ENCODE data around the gene EIF3D.

Gene EIF3D

GRCh38 chr22:36528795-36529751 is at the start of gene EIF3D (continued):
- TF ChIP-seq, protein P1, sequence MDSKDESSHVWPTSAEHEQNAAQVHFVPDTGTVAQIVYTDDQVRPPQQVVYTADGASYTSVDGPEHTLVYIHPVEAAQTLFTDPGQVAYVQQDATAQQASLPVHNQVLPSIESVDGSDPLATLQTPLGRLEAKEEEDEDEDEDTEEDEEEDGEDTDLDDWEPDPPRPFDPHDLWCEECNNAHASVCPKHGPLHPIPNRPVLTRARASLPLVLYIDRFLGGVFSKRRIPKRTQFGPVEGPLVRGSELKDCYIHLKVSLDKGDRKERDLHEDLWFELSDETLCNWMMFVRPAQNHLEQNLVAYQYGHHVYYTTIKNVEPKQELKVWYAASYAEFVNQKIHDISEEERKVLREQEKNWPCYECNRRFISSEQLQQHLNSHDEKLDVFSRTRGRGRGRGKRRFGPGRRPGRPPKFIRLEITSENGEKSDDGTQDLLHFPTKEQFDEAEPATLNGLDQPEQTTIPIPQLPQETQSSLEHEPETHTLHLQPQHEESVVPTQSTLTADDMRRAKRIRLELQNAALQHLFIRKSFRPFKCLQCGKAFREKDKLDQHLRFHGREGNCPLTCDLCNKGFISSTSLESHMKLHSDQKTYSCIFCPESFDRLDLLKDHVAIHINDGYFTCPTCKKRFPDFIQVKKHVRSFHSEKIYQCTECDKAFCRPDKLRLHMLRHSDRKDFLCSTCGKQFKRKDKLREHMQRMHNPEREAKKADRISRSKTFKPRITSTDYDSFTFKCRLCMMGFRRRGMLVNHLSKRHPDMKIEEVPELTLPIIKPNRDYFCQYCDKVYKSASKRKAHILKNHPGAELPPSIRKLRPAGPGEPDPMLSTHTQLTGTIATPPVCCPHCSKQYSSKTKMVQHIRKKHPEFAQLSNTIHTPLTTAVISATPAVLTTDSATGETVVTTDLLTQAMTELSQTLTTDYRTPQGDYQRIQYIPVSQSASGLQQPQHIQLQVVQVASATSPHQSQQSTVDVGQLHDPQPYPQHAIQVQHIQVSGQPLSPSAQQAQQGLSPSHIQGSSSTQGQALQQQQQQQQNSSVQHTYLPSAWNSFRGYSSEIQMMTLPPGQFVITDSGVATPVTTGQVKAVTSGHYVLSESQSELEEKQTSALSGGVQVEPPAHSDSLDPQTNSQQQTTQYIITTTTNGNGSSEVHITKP (tag by site-specific recombination; IDR thresholded peaks at IDR 0.05): peak; percentile 90
- TF ChIP-seq ZNF626 (tag by site-specific recombination; IDR thresholded peaks at IDR 0.05) (no peak), GFI1B (tag by site-specific recombination; IDR thresholded peaks at IDR 0.05) (no peak), ZNF791 (tag by site-specific recombination; IDR thresholded peaks at IDR 0.05) (no peak), RBAK (tag by site-specific recombination; IDR thresholded peaks at IDR 0.05) (no peak), KLF7 (tag by site-specific recombination; IDR thresholded peaks at IDR 0.05; ENCODE audit: borderline replicate concordance) (no peak), ZNF280D (tag by site-specific recombination; IDR thresholded peaks at IDR 0.05) (0 out of 2 replicates have a peak, but pooled peaks have one; percentile 6), ZNF830 (tag by site-specific recombination; IDR thresholded peaks at IDR 0.05; ENCODE audit: low read depth) (no peak), ZSCAN23 (tag by site-specific recombination; IDR thresholded peaks at IDR 0.05) (peak; percentile 71; the same call in 1 of the 2 replicates), ZNF146 (tag by site-specific recombination; IDR thresholded peaks at IDR 0.05) (no peak), ZNF596 (tag by site-specific recombination; IDR thresholded peaks at IDR 0.05) (no peak), ZNF48 (tag by site-specific recombination; IDR thresholded peaks at IDR 0.05) (no peak), SP7 (tag by site-specific recombination; IDR thresholded peaks at IDR 0.05) (peak; percentile 63), ZBTB26 (tag by site-specific recombination; optimal IDR thresholded peaks at IDR 0.05) (peak; percentile 79), ZNF600 (tag by site-specific recombination; IDR thresholded peaks at IDR 0.05) (no peak), INSM2 (tag by site-specific recombination; IDR thresholded peaks at IDR 0.05) (no peak; the same call in 1 of the 2 replicates), ZNF549 (tag by site-specific recombination; IDR thresholded peaks at IDR 0.05) (no peak), ZNF37A (tag by site-specific recombination; IDR thresholded peaks at IDR 0.05) (no peak), ZNF433 (tag by site-specific recombination; IDR thresholded peaks at IDR 0.05; ENCODE audit: low read depth) (no peak), ZNF335 (tag by site-specific recombination; conservative IDR thresholded peaks at IDR 0.05) (peak; percentile 97)
- TF ChIP-seq, protein P2, sequence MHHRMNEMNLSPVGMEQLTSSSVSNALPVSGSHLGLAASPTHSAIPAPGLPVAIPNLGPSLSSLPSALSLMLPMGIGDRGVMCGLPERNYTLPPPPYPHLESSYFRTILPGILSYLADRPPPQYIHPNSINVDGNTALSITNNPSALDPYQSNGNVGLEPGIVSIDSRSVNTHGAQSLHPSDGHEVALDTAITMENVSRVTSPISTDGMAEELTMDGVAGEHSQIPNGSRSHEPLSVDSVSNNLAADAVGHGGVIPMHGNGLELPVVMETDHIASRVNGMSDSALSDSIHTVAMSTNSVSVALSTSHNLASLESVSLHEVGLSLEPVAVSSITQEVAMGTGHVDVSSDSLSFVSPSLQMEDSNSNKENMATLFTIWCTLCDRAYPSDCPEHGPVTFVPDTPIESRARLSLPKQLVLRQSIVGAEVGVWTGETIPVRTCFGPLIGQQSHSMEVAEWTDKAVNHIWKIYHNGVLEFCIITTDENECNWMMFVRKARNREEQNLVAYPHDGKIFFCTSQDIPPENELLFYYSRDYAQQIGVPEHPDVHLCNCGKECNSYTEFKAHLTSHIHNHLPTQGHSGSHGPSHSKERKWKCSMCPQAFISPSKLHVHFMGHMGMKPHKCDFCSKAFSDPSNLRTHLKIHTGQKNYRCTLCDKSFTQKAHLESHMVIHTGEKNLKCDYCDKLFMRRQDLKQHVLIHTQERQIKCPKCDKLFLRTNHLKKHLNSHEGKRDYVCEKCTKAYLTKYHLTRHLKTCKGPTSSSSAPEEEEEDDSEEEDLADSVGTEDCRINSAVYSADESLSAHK (tag by site-specific recombination; IDR thresholded peaks at IDR 0.05): peak; percentile 39; the same call in 1 of the 2 replicates
- TF ChIP-seq, protein P3, sequence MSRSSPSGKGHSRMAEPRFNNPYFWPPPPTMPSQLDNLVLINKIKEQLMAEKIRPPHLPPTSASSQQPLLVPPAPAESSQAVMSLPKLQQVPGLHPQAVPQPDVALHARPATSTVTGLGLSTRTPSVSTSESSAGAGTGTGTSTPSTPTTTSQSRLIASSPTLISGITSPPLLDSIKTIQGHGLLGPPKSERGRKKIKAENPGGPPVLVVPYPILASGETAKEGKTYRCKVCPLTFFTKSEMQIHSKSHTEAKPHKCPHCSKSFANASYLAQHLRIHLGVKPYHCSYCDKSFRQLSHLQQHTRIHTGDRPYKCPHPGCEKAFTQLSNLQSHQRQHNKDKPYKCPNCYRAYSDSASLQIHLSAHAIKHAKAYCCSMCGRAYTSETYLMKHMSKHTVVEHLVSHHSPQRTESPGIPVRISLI (tag by site-specific recombination; IDR thresholded peaks at IDR 0.05): no peak
- TF ChIP-seq, protein P4, sequence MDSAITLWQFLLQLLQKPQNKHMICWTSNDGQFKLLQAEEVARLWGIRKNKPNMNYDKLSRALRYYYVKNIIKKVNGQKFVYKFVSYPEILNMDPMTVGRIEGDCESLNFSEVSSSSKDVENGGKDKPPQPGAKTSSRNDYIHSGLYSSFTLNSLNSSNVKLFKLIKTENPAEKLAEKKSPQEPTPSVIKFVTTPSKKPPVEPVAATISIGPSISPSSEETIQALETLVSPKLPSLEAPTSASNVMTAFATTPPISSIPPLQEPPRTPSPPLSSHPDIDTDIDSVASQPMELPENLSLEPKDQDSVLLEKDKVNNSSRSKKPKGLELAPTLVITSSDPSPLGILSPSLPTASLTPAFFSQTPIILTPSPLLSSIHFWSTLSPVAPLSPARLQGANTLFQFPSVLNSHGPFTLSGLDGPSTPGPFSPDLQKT (IDR thresholded peaks at IDR 0.05; ENCODE audit: borderline replicate concordance, low read depth, low read length): peak; percentile 93
